ENCODE data around the gene TIMM17B.
A peak's percentile ranks its signal among the peaks of the same experiment; 100 is the strongest.

The TIMM17B gene

DNA sequence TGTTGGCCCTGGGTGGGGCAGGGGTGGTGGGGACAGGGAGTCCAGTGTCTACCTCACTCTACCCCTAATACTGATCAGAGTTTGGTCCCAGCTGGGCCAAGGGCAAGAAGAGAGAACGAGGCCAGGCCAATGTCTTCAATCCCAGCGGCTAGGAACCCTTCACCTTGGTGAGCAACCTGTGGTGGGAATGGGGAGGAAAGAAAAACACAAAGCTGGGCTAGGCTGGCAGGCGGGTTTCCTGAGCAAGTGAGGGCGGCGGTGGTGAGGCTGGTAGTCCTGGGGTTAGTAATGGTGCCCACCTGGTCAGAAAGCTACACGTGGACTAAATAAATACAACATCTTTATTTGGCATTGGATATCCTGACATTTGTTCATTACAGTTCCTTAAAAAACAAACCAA lies 5.7 kb upstream of the TIMM17B start:
- peaks cover 55% of the 10 kb centered on the region for H3K36me3 ChIP-seq (ENCODE audit: insufficient read depth, low read depth, low read length)
- no peaks in the 10 kb centered on the region for H3K4me1 ChIP-seq (ENCODE audit: insufficient read depth, low read length)
- no peak overlapping the region for H3K4me3 ChIP-seq (ENCODE audit: low read length)

GRCh38 chrX:48902776-48903175 lies 5.2 kb upstream of the TIMM17B start:
- Histone ChIP-seq H3K27me3 (ENCODE audit: insufficient read depth, low read length) (no peaks in the 10 kb centered on the region), H3K27ac (ENCODE audit: low read length) (no peak overlapping the region), H3K4me3 (ENCODE audit: low read length) (no peak overlapping the region), H3K4me1 (ENCODE audit: insufficient read depth, low read length) (no peaks in the 10 kb centered on the region), H3K36me3 (ENCODE audit: insufficient read depth, low read depth, low read length) (peaks cover 55% of the 10 kb centered on the region), H3K9ac (ENCODE audit: low read depth, low read length) (no peak overlapping the region), H3K9me3 (ENCODE audit: insufficient read depth, low read depth, low read length) (no peaks in the 10 kb centered on the region)

More for the DNA sequence above, 5.7 kb upstream of the TIMM17B start:
- Histone ChIP-seq H3K27me3 (ENCODE audit: insufficient read depth, low read length) (no peaks in the 10 kb centered on the region), H3K27ac (ENCODE audit: low read length) (no peak overlapping the region), H3K9ac (ENCODE audit: low read depth, low read length) (no peak overlapping the region), H3K9me3 (ENCODE audit: insufficient read depth, low read depth, low read length) (no peaks in the 10 kb centered on the region)

DNA sequence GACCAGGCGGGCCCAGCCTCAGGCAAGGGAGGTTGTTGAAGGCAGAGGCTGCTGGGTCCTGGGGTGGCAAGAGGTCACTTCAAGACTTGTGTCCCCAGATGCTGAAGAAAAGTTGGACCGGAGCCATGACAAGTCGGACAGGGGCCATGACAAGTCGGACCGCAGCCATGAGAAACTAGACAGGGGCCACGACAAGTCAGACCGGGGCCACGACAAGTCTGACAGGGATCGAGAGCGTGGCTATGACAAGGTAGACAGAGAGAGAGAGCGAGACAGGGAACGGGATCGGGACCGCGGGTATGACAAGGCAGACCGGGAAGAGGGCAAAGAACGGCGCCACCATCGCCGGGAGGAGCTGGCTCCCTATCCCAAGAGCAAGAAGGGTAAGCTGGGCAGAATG lies 4.6 kb upstream of the TIMM17B start:
- Histone ChIP-seq H3K4me1 (ENCODE audit: insufficient read depth, low read length) (no peaks in the 10 kb centered on the region), H3K36me3 (ENCODE audit: insufficient read depth, low read depth, low read length) (peaks cover 55% of the 10 kb centered on the region), H3K4me3 (ENCODE audit: low read length) (no peak overlapping the region), H3K27ac (ENCODE audit: low read length) (no peak overlapping the region), H3K9ac (ENCODE audit: low read depth, low read length) (no peak overlapping the region), H3K27me3 (ENCODE audit: insufficient read depth, low read length) (no peaks in the 10 kb centered on the region), H3K9me3 (ENCODE audit: insufficient read depth, low read depth, low read length) (no peaks in the 10 kb centered on the region)

GRCh38 chrX:48901069-48901468 lies 3.5 kb upstream of the TIMM17B start:
- H3K36me3 ChIP-seq (ENCODE audit: insufficient read depth, low read depth, low read length): peaks cover 49% of the 10 kb centered on the region
- no peak overlapping the region for H3K9ac ChIP-seq (ENCODE audit: low read depth, low read length)
- H3K9me3 ChIP-seq (ENCODE audit: insufficient read depth, low read depth, low read length): no peaks in the 10 kb centered on the region
- H3K27me3 ChIP-seq (ENCODE audit: insufficient read depth, low read length): no peaks in the 10 kb centered on the region
- H3K4me3 ChIP-seq (ENCODE audit: low read length): no peak overlapping the region
- H3K27ac ChIP-seq (ENCODE audit: low read length): no peak overlapping the region
- H3K4me1 ChIP-seq (ENCODE audit: insufficient read depth, low read length): peaks cover 3% of the 10 kb centered on the region; the same call in 1 of the 2 replicates

- no peak overlapping the region for H3K4me3 ChIP-seq (ENCODE audit: low read length)
Observed at GRCh38 chrX:48899078-48899410, 1.5 kb upstream of the TIMM17B start.

DNA sequence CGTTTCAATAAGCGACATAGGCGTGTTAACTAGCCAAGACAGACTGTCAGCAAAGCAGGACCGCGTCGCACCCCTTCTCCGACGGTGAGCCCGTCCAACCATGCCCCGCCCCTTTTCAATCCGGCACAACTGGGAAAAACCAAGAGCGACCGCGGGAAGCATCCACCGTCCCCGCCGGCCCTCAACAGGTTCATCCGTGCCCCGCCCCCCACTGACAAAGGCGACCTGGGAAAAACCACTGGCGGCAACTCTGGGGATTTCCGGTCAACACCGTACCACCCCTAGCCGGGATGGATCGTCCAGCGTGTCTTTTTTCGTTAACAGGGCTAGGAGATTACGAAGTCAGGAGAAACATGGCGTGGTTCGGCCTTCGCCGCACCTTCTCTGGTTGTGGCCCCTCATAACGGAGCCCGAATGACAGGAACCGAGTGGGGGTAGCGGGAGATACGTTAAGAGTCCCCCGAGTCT lies 377 bp downstream of the TIMM17B start:
- Histone ChIP-seq H3K27ac (ENCODE audit: low read length) (peak overlapping the region; percentile 27), H3K9ac (ENCODE audit: low read depth, low read length) (peak overlapping the region; percentile 92), H3K27me3 (ENCODE audit: insufficient read depth, low read length) (no peaks in the 10 kb centered on the region), H3K9me3 (ENCODE audit: insufficient read depth, low read depth, low read length) (no peaks in the 10 kb centered on the region), H3K36me3 (ENCODE audit: insufficient read depth, low read depth, low read length) (peaks cover 47% of the 10 kb centered on the region), H3K4me1 (ENCODE audit: insufficient read depth, low read length) (peaks cover 3% of the 10 kb centered on the region; the same call in 1 of the 2 replicates), H3K4me3 (ENCODE audit: low read length) (peak overlapping the region; percentile 91)

More at GRCh38 chrX:48899078-48899410, 1.5 kb upstream of the TIMM17B start:
- no peaks in the 10 kb centered on the region for H3K27me3 ChIP-seq (ENCODE audit: insufficient read depth, low read length)
- H3K4me1 ChIP-seq (ENCODE audit: insufficient read depth, low read length): peaks cover 3% of the 10 kb centered on the region; the same call in 1 of the 2 replicates
- H3K36me3 ChIP-seq (ENCODE audit: insufficient read depth, low read depth, low read length): peaks cover 56% of the 10 kb centered on the region
- no peak overlapping the region for H3K27ac ChIP-seq (ENCODE audit: low read length)
- no peaks in the 10 kb centered on the region for H3K9me3 ChIP-seq (ENCODE audit: insufficient read depth, low read depth, low read length)
- H3K9ac ChIP-seq (ENCODE audit: low read depth, low read length): no peak overlapping the region

DNA sequence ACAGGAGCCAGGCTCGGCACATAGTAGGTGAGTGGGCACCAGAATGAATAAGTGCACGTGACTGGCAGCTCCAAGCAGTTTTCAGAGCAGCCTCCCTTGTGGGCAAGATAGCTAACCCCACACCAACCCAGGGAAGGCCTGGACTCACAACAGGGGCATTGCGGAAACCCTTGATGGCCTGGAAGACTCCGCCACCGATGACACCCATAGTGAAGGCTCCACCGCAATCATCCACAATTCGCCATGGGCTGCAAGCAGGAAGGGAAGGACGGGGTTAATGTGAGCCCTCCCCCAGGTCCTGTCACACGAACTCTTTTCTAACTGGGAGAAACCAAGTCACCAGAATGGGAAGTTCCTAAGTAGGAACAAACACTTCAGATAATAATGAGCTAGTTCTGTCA lies 957 bp downstream of the TIMM17B start:
- Histone ChIP-seq H3K9me3 (ENCODE audit: insufficient read depth, low read depth, low read length) (no peaks in the 10 kb centered on the region), H3K9ac (ENCODE audit: low read depth, low read length) (peak overlapping the region; percentile 92), H3K27me3 (ENCODE audit: insufficient read depth, low read length) (no peaks in the 10 kb centered on the region), H3K27ac (ENCODE audit: low read length) (no peak overlapping the region), H3K4me1 (ENCODE audit: insufficient read depth, low read length) (peaks cover 3% of the 10 kb centered on the region; the same call in 1 of the 2 replicates), H3K4me3 (ENCODE audit: low read length) (peak overlapping the region; percentile 91), H3K36me3 (ENCODE audit: insufficient read depth, low read depth, low read length) (peaks cover 41% of the 10 kb centered on the region)

DNA sequence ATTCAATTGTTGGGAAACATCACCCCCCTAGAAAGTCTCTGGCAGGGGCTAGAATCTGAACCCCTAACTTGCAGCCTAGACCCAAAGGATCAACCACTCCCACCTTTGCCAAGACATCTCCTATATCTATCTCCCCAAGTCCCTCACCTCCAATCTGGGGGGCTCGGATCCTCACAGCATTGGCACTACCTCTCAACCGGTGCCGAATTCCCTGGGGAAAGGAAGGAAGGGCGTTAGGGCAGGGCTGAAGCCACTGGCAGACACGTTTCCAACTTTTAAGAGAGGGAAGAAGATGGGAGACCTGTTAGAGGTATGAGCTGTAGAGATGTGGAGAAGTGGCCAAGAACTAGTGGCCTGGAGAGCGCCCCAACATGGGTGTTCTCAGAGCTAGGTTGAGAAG lies 2.7 kb downstream of the TIMM17B start:
- H3K9me3 ChIP-seq (ENCODE audit: insufficient read depth, low read depth, low read length): no peaks in the 10 kb centered on the region
- no peak overlapping the region for H3K27ac ChIP-seq (ENCODE audit: low read length)
- H3K4me3 ChIP-seq (ENCODE audit: low read length): no peak overlapping the region
- peaks cover 32% of the 10 kb centered on the region; the same call in 1 of the 2 replicates for H3K36me3 ChIP-seq (ENCODE audit: insufficient read depth, low read depth, low read length)
- peaks cover 3% of the 10 kb centered on the region; the same call in 1 of the 2 replicates for H3K4me1 ChIP-seq (ENCODE audit: insufficient read depth, low read length)
- H3K27me3 ChIP-seq (ENCODE audit: insufficient read depth, low read length): no peaks in the 10 kb centered on the region
- no peak overlapping the region for H3K9ac ChIP-seq (ENCODE audit: low read depth, low read length)

DNA sequence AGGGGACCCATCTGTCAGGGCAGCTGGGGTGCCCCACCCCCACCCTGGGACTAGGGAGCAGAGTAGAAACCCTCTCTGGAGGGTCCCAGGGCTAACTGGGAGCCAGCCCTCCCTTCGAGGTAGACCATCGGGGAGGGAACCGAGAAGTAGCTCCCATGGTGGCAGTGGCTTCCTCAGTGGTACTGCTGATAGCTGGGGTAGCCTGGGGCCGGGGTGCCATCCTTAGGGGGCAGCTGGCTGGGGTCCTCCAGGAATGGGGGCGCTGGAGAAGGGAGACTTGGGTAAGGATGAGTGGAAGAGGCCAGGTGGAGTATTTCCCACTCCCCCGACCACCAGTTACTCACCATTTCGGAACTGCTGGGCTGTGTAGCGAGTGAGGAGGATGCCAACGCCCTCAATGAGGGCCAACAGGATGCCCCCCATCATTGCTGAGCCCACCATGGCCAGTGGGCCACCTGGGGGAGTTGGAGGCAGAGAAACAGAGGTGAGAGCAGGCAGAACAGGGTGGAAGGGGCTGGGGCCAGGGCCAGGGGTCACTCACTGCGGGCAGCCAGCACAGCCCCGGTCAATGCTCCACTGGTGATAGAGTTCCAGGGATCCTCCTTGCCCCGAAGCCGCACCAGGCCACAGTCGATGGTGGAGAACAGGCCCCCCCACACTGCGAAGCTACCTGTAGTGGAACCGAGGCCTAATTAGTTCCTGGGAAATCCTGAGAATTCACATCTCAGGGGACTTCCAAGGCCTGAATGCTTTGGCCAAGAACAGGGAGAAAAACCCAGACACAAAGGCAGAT lies 3.8 kb downstream of the TIMM17B start:
- Histone ChIP-seq H3K27me3 (ENCODE audit: insufficient read depth, low read length) (no peaks in the 10 kb centered on the region), H3K27ac (ENCODE audit: low read length) (no peak overlapping the region), H3K4me1 (ENCODE audit: insufficient read depth, low read length) (peaks cover 3% of the 10 kb centered on the region; the same call in 1 of the 2 replicates), H3K9me3 (ENCODE audit: insufficient read depth, low read depth, low read length) (no peaks in the 10 kb centered on the region), H3K36me3 (ENCODE audit: insufficient read depth, low read depth, low read length) (peaks cover 24% of the 10 kb centered on the region; the same call in 1 of the 2 replicates), H3K9ac (ENCODE audit: low read depth, low read length) (no peak overlapping the region), H3K4me3 (ENCODE audit: low read length) (no peak overlapping the region)

GRCh38 chrX:48892896-48893295 lies 4.7 kb downstream of the TIMM17B start:
- H3K36me3 ChIP-seq (ENCODE audit: insufficient read depth, low read depth, low read length): peaks cover 24% of the 10 kb centered on the region; the same call in 1 of the 2 replicates
- no peaks in the 10 kb centered on the region for H3K9me3 ChIP-seq (ENCODE audit: insufficient read depth, low read depth, low read length)
- no peak overlapping the region for H3K9ac ChIP-seq (ENCODE audit: low read depth, low read length)
- H3K4me3 ChIP-seq (ENCODE audit: low read length): no peak overlapping the region
- H3K27ac ChIP-seq (ENCODE audit: low read length): no peak overlapping the region
- H3K4me1 ChIP-seq (ENCODE audit: insufficient read depth, low read length): peaks cover 3% of the 10 kb centered on the region; the same call in 1 of the 2 replicates
- H3K27me3 ChIP-seq (ENCODE audit: insufficient read depth, low read length): no peaks in the 10 kb centered on the region

GRCh38 chrX:48891402-48892288 lies 5.9 kb downstream of the TIMM17B start:
- peak overlapping the region; percentile 61; the same call in 1 of the 2 replicates for H3K4me3 ChIP-seq (ENCODE audit: low read length)

More at GRCh38 chrX:48891402-48892288, 5.9 kb downstream of the TIMM17B start:
- H3K9me3 ChIP-seq (ENCODE audit: insufficient read depth, low read depth, low read length): no peaks in the 10 kb centered on the region
- no peaks in the 10 kb centered on the region for H3K27me3 ChIP-seq (ENCODE audit: insufficient read depth, low read length)
- peak overlapping the region; percentile 20; the same call in 1 of the 2 replicates for H3K9ac ChIP-seq (ENCODE audit: low read depth, low read length)
- no peak overlapping the region for H3K27ac ChIP-seq (ENCODE audit: low read length)
- peaks cover 3% of the 10 kb centered on the region; the same call in 1 of the 2 replicates for H3K4me1 ChIP-seq (ENCODE audit: insufficient read depth, low read length)
- peaks cover 24% of the 10 kb centered on the region; the same call in 1 of the 2 replicates for H3K36me3 ChIP-seq (ENCODE audit: insufficient read depth, low read depth, low read length)

Measured in iPS-20b (cell line).